CD4-positive, alpha-beta T cell treated with Interleukin-2 at 100 ng/mL for 4 hours (primary cell): ENCODE data around the gene FAM43B.
"Not testable (repeated sequence)": the region's sequence is repeated elsewhere in the genome, so short reads cannot be mapped to it uniquely, and the experiment has no call there.

Experiments
- DNase-seq: peaks from one replicate; pipeline ENCODE4 v3.0.0-alpha.2; 2020; ENCODE audit warnings: low spot score

Gene FAM43B

GRCh38 chr1:20551945-20552727, at the start of gene FAM43B:
Gene FAM43B, plus strand, starts transcription at chr1:20552573. Its CDS starts 401 bp downstream, at chr1:20552974.
- no peak for DNase-seq

GRCh38 chr1:20505488-20505887, 46.9 kb upstream of the FAM43B start:
- no peak for DNase-seq

- DNase-seq: no peak
These were observed 45.2 kb upstream of the FAM43B start for GRCh38 chr1:20507248-20507563.

- peak; percentile 91 for DNase-seq
These were observed 44.6 kb upstream of the FAM43B start, which contains the start of gene MUL1 for GRCh38 chr1:20507564-20508410. Gene MUL1, minus strand, starts transcription at chr1:20508151. Its CDS starts 127 bp downstream, at chr1:20508024.

GRCh38 chr1:20508411-20508771, 44.0 kb upstream of the FAM43B start:
- no peak for DNase-seq

GRCh38 chr1:20511518-20512428, 40.6 kb upstream of the FAM43B start:
- DNase-seq: no peak

- DNase-seq: not testable (repeated sequence)
These were observed 32.6 kb upstream of the FAM43B start for GRCh38 chr1:20519609-20520262.

GRCh38 chr1:20521960-20522861, 30.2 kb upstream of the FAM43B start:
- peak; percentile 69 for DNase-seq

- DNase-seq: no peak
These were observed 26.1 kb upstream of the FAM43B start for GRCh38 chr1:20526267-20526666.

GRCh38 chr1:20528221-20528620, 24.2 kb upstream of the FAM43B start:
- DNase-seq: no peak

- DNase-seq: no peak
These were observed 22.1 kb upstream of the FAM43B start for GRCh38 chr1:20530306-20530705.

- DNase-seq: no peak
These were observed 21.5 kb upstream of the FAM43B start for GRCh38 chr1:20530901-20531300.

- no peak for DNase-seq
These were observed 18.7 kb upstream of the FAM43B start for GRCh38 chr1:20533635-20534034.

- no peak for DNase-seq
These were observed 17.5 kb upstream of the FAM43B start for GRCh38 chr1:20534659-20535417.

- DNase-seq: no peak
These were observed 14.1 kb upstream of the FAM43B start for GRCh38 chr1:20538227-20538626.

- no peak for DNase-seq
These were observed 13.4 kb upstream of the FAM43B start for GRCh38 chr1:20538760-20539551.

- no peak for DNase-seq
These were observed 12.1 kb upstream of the FAM43B start for GRCh38 chr1:20540281-20540680.

GRCh38 chr1:20546637-20547036, 5.7 kb upstream of the FAM43B start:
- DNase-seq: no peak

- no peak for DNase-seq
These were observed 1.2 kb upstream of the FAM43B start for GRCh38 chr1:20551161-20551560.
